GM21825 (cell line): ENCODE results near the gene SIK3.

Experiments
- ATAC-seq: cut with Tn5 transposase; IDR thresholded peaks from one replicate; pipeline ENCODE4 v1.9.1; 2021; ENCODE audit warnings: mild to moderate bottlenecking, moderate library complexity; ENCODE audit not compliant: unreplicated experiment

The SIK3 gene

DNA sequence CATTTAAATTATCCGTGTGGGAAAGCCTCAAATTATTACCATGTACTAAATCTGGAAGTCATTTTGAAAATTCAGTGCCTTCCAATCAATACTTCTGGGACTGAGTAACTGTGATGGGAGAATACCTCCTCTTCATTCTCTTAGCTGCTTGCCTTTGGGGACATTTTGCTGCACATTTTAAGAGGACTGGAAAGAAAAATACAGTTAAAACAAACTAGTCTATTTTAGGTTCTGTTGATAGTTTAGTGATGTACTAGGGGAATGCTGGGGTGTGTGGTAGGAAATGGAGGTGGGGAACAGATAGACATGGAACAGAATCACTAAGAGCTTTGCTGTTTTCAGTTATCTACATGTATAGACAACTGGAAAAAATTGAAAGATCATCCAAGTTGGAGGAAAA is 195.1 kb downstream of the SIK3 start:
- no peak for ATAC-seq

DNA sequence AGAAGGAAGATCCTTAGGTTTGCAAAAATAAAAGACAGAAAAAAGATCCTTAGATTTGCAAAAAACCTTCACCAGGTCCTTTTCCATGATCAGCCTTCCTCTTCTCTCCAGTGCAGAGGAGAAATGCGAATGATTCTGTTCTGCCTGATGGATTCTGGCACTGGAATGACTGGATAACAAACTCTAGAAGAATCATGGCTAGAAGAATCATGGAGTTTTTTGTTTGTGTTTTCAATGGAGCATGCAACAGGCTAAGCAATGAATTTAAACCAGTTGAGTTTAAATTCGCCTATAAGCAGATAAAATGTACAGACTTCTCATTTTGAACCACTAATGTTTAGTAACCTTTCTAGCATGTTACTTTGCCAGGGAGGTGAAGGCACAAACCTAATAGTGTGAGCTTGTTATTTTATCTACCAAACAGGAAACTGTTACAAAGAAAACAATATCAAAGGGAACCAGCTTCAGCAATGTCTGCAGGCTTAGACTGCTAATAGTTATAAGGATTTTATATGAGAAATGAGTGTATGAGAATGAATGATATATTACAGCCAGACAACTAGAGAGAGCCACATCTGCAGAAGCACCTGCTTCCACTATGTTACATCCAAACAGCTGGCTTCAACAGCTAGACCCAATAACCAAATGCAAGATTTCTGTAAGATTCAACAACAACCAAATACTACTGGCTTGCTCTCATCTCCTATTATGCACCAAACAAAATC is 196.1 kb downstream of the SIK3 start:
- no peak for ATAC-seq

DNA sequence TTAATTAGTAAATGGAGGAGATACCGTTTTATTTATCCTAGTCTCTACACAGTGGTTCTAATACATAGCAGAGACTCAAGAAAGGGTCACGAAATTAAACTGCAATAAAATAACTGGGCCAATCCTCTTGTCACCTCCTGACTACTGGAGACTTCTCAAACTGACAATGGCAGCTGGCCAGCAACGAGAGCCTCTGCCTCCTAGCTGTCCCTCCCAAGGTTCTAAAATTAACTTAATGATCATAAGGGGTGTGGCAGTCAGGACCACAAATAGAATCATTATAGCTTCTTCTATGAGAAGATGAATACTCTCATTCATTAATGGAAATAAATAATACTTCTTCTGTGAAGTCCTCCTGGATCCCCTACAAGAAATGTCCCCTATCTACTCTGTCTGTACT is 197.0 kb downstream of the SIK3 start:
- no peak for ATAC-seq

DNA sequence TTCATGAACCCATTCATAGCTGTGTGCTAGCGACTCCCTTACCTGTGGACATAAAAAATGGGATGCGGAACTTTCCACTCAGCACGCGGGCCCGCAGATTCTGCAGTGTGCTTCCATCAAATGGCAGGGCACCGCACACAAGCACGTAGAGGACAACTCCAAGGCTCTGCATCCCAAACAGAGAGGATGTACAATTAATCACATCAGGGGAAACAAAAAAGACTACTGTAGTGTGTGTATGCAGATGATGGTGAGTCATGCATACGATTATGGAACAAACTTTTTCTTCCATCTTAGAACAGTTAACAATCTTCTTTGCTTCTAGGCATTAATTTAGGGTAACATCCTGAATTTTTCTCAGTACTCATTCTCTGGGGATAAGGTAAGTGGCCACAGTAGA is 202.0 kb downstream of the SIK3 start:
- ATAC-seq, result no peak

DNA sequence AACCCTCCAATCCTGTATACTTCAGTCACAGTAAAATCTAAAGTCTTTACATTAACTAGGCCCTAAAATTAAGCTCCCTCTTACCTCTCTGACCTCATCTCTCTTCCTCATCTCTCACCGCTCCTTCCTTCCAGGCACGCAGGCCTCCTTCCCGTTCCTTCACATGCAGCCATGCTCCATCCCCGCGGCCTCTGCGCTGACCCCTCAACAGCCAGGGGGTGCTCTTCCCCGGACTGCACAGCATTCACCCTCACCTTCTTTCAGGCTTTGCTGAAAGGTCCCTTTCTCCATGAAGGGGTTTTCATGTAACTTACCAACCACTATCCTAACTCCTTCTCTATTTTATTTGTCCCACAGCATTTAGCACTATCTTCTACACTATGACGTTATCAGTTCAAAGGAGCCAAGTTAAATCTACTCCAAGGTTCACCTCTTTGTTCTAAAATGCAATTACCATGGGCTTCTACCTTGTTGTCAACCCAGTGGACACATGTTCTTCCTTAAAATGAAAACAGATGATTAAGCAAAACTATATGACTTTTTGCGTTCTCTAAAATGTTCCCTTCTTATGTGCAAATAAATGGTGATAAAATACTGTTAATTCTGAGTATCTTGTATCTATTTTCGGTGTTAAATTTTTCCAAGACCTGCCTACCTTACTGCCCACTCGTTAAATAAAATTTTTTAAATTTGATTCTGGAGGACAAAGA is 203.0 kb downstream of the SIK3 start:
- no peak for ATAC-seq

DNA sequence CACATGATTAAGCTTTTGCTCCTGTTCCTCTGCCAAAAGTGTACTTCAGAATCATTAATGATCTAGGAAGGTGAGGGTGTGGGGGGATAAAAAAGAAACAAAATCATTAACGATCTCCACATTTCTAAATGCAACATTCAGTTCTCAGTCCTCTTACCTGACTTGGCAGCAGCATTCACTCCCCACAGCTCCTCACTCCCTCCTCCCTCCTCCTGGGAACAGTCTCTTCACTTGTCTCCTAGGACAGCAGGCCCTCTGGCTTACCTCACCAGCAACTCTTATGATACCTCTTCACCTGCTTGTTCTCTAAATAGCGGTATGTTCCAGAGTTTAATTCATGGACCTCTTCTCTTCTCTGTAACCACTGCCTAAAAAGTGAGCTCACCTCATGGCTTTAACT is 204.3 kb downstream of the SIK3 start:
- no peak for ATAC-seq

DNA sequence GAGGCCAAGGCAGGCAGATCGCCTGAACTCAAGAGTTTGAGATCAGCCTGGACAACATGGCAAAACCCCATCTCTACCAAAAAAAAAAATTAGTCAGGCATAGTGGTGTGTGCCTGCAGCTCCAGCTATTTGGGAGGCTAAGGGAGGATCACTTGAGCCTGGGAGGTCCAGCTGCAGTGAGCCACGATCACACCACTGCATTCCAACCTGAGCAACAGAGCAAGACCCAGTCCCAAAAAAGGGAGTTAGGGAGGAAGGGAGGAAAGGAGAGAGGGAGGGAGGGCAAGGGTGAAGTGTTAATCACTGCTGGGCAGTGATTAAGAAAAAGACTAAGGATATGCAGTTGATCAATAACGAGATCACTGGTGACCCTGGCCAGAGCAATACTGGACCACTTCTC is 204.8 kb downstream of the SIK3 start:
- no peak for ATAC-seq

DNA sequence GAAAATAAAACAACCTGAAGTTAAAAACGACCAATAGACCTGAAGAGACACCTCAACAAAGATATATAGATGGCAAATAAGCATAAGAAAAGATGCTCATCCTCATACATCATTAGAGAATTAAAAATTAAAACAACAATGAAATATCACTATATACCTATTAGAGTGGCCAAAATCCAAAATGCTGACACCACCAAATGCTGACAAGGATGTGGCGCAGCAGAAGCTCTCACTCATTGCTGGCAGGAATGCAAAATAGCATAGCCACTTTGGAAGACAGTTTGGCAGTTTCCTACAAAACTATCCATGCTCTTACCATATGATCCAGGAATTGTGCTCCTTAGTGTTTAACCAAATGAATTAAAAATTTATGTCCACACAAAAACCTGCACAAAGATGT is 205.9 kb downstream of the SIK3 start:
- ATAC-seq, result no peak

DNA sequence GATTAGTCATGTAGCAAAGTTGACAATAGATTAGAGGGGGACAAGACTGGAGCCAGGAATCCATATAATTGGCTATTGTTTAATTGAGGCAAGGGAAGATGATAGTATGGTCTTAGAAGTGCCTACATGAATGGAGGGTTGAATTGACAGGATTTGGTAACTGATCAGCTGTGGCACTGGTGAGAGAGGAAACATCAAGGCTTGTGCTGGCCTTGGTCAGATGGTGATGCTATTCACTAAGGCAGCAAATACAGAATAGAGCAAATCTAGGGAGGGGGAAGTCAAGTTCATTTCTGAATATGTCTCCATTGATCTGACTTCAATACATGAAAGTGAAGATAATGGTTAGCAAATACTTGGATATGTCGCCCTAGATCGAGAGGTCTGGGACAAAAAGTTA is 206.5 kb downstream of the SIK3 start:
- ATAC-seq, result no peak

DNA sequence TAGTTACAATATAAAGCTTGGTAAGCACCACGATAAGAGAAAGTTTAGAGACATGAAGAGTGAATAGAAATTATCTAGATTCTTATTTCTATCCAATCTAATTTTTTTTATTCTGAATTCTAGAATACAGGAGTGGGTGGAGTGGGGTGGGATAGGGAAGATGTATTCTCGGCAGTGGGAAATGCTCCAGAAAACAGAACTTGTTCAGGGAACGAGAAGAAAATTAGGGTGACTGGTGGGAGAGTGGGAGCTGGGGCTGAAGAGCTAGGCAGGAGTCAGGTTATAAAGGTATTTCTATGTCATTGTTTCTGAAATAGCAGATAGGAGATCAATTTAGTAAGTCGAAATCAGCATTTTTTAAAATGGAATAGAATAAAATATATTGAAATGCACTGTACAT is 207.6 kb downstream of the SIK3 start:
- ATAC-seq, result no peak

DNA sequence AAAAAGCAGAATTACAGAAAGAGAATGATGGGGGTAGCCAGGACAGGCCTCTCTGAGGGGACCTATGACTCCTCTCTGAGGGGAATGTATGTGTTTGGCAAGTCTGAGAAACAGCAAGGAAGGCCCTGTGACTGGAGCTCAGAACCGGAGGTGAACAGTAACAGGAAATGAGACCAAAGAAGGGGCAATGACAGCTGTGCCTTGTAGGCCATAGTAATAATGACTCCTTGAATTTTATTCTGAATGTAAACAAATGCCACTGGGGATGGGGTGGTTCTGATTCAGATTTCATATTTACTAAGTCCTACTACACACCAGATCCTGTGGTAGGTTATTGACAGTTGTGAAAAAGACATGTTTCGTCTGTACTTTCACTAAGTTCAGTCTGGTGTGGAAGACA is 208.0 kb downstream of the SIK3 start:
- peak; percentile 75 for ATAC-seq

DNA sequence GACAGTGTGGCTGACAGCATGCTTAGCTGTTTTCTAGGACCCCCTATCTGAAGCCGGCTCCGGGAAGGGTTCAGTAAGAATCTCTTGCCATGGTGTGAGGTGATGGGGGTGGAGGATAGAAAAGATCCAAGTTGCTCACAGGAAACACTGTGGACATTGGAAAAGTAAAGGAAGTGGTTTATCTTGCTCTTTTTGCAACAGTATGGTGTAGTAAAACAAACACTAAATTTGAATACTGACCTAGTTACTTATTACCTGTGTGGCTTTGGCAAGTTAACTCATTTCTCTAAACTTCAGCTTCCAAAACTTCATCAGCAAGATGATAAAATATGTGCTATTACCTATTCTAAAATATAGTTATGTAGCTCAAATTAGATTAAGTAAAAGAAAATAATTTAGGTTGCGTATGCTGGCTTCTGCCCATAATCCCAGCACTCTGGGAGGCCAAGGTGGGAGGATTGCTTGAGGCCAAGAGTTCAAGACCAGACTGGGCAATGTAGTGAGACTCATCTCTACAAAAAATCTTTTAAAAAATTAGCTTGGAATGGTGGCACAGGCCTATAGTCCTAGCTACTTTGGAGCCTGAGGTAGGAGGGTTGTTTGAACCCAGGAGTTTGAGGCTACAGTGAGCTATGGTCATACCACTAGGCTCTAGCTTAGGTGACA is 209.2 kb downstream of the SIK3 start:
- no peak for ATAC-seq

DNA sequence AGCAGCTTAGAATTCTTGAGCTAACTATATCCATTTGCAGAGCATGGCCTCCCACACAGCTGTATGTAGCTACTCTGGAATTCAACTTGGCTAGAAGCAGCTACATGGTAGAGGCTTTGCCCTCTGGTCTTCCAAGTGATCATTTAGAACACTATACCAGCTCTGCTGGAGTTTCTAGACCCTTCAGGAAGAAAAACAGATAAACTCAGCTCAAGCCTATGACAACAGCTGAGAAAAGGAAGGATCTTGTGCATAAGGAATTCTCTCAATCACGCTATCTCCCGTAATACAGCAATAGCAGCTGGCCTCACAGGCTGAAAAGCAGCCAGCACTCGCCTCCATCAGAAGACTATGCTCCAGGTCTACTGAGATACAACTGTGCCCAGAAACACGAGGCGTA is 210.2 kb downstream of the SIK3 start:
- ATAC-seq, result no peak

DNA sequence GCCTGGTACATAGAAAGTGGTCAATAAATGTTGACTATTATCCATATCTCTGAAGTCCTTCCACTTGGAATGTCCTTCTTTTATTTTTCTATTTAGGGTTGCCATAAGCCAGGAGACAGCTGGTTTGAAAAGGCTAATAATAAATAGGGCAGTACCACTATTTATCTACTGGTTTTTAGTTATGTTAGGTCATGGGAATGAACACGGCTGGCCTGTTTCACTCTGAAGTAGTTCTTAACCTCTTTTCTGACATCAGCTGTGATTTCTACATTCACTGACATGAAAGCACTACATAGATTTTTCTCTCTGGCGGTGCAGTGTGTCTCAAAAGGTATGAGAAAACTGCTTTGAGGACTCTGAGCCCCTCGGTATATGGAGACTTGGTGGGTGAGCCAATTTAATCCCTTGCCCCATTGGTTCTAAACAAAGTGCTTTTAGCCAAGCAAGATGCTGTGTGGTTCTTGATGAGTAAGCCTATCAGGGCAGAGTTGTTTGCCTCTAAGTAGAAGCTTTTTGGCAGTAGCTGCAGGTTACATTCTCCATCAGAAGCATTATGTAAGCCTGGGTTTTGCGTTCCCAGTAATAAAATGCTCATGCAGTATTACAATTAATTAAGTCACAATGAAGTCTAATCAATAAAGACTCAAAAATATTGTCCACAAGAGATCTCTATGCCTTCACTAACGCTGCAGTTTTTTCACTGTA is 212.1 kb downstream of the SIK3 start:
- ATAC-seq, result no peak

DNA sequence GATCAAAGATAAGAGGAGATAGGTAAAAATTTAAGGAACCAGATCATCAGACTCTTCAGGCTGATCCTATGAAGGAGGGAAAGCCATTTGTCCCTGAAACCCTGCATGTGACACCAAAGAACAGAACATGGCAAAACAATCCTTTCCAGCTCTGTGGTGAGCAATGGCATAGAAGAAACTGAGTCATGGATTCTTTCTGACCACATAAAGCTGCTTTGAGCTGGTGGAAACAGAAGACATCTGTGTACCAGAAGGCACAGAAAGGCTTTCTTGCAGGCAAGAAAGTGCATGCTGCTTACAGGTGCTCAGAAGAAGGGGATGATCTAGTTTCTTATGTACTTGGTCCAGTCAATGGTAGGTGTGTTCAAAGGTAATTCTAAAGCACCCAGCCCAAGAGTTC is 215.8 kb downstream of the SIK3 start:
- ATAC-seq, result no peak

DNA sequence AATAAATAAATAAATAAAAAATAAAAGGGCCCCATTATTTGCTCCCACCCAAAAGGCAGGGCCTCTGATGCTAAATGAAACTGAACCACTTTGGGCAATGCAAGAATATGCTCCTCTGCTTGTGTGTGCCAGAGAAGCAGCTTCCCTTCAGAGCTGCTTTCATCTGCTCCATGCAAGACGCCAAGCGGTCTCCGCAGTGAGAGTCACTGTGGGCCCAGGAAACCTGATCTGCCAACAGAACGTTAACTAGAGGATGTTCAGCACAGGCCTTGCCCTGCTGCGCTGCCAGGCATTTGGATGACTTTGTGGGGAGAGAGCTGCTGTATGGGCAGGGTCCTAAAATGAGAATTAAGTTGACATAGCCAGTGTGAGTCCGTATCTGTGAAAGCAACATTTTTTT is 217.1 kb downstream of the SIK3 start:
- ATAC-seq, result no peak

DNA sequence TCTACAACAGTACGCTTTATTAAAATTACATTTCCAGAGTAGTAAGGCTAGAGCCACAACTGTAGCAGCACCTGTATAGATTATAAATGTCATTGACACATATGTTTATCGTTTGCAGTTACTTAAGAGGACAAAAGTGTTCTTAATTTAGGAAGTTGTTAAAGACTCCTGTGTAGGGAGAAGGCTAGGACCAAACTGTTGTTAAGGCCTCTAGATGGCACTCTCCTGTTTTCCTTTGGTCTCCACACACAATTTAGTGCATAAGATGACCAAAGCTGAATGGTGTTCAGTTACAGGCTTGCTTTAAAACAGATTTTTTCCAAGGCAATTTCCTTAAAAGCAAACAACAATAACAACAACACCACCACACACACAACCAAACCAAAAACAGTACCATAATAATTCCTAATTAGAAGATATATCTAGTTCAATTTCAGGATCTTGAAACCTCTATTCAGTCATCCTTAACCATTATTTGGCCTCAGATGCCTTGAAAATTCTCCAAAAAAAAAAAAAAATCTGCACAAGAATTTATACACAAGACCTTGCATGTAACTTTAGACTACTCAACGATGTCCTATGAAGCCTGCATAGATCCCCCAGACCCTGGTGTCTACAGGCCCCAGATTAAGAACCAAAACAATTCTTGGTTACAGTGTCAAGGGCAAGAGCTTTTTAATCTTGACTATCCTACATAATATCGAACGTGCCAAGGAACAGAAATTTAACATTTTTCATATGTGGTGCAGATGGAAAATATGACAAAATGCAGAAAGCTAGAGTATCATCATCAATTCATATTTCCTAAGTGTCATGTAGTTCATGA is 218.2 kb downstream of the SIK3 start:
- no peak for ATAC-seq

DNA sequence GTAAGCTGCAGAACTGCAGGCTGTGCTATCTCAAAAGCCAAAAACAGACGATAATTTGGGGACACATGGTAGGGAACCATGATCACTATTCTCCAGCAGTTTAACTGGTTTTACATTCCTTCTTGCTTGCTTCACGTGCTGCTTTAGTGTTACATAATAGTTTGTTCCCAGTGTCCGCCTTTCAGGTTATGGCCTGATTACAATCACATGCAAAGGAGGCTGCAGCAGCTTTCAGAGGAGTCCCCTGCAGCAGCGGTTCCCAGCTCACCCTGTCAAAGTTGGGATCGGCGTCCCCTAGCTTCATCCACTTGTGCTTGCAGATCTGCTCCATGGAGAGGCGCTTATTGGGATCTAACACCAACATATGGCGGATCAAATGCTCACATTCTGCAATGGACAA is 221.6 kb downstream of the SIK3 start:
- no peak for ATAC-seq

DNA sequence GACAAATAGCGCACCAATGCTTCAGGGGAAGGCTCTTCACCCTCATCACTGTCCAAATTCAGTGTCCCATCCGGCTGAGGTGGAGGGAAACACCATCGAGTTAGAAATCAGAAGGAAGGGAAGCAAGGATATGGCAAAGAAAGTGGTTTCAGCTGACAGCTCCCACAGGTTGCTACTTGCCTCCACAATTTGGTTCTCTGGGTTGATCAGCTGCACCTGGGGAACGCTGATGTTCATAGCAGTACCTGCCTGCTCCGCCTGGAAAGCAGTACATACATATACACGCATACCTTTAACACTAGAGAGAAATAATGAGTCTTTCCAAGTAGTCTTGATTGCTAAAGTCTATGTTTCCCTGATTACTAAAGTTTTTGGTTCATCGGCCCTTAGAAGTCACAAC is 223.0 kb downstream of the SIK3 start:
- no peak for ATAC-seq

DNA sequence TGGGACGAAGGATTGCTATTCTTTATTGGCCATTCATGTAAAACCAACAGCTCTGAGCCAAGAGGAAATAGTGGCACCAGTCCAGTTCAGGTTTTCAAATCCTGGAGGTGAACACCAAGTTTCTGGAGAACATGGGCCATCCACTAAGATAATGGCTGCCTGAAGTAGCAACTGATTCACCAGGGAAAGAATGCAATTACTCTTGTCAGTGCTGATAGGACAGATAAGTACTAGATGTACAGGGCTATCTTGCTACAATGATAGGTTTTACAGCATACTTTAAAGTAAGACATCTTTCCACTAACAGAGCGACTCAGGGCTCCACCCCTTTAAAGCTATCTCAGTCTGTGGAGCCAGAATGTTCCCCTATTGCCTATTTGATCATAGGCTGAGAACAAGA is 224.0 kb downstream of the SIK3 start:
- ATAC-seq, result no peak

DNA sequence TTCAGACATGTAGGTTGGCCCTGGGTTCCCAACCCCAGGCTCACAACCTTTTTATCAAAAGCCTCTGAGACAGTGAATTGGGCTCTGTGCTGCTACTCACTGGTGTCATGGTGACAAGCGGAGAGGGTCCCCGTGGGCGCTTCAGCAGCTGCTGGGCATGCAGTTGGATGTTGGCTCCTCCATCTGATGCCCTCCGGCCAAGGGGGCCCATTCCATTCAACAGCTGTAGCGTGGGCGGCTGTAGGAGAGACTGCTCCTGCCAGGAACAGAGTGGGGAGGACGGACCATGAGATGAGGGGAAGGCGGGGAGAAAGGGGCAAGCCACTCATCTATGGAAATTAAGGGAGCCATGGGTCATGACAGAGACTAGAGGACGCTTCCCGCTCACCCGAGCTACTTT is 224.8 kb downstream of the SIK3 start:
- no peak for ATAC-seq
